AG04449 (cell line): ENCODE data around the gene GPR35.
A peak's percentile ranks its signal among the peaks of the same experiment; 100 is the strongest.

Experiments
- CTCF ChIA-PET: fragments of 350-600 bp; formaldehyde crosslinking; extraction: SDS; loops from one replicate; lab custom pipeline; 2021; ENCODE audit warnings: antibody characterized with exemption; lab: Yijun Ruan, JAX
- POLR2A ChIA-PET: fragments of 400-600, 350-600 bp; formaldehyde crosslinking; extraction: SDS; loops from one replicate; lab custom pipeline; 2020; ENCODE audit warnings: antibody characterized with exemption, inconsistent platforms; lab: Yijun Ruan, JAX
- DNase-seq: peaks from one replicate; pipeline ENCODE4 v3.0.0-alpha.2; 2010; ENCODE audit warnings: low read depth, low spot score
- H3K4me3 ChIP-seq: 2 replicates; pipeline ENCODE4 v1.5.1; 2011; ENCODE audit warnings: low read depth, mild to moderate bottlenecking, control low read depth, low read length
- TF ChIP-seq, protein P1 (sequence below): IDR thresholded peaks from one replicate; pipeline ENCODE4 v1.5.1; 2011; ENCODE audit warnings: mild to moderate bottlenecking, moderate library complexity, low read length, control low read depth, inconsistent platforms; ENCODE audit not compliant: insufficient read depth; ENCODE audit errors: missing control alignments

GPR35 gene, protein sequence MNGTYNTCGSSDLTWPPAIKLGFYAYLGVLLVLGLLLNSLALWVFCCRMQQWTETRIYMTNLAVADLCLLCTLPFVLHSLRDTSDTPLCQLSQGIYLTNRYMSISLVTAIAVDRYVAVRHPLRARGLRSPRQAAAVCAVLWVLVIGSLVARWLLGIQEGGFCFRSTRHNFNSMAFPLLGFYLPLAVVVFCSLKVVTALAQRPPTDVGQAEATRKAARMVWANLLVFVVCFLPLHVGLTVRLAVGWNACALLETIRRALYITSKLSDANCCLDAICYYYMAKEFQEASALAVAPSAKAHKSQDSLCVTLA

DNA sequence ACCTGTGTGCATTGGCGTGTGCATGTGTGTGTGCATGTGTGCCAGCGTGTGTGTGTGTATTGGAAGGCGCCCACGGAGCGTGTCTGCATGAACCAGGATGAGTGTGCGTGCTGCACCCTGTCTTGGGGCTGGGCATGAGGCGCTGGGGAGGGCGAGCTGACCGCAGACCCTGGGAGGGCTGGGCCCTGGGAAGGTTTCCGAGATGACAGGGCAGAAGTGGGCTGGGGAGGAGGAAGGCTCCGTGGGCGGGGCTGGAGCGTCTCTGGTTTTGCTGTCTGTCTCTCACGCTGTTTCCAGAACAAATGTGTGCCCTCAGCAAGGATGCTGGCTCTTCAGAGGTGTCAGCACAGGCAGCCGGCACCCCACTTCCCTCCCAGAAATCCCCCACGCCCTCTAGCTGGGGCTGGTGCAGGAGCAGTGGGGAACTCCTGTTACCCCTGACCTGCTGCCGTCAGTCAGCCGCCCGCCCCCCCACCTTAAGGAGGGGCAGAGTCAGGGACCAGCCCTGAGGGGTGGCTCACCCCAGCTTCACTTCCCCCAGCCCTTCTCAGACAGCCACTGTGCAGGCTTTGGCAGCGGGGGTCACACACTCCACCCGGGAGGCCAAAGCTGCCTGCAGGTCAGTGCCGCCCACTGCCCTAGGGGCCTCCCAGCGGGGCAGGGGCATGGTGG, at the start of gene GPR35:
Gene GPR35 (plus strand): TSS at position 531 of the 672 bp plus-strand sequence. CDS start 4,473 bp downstream, outside the sequence.
- H3K4me3 ChIP-seq, result peak within 1 kb of the TSS; percentile 12; the same call in 1 of the 2 replicates
- CTCF ChIA-PET, result no interaction called here
- TF ChIP-seq, protein P1, sequence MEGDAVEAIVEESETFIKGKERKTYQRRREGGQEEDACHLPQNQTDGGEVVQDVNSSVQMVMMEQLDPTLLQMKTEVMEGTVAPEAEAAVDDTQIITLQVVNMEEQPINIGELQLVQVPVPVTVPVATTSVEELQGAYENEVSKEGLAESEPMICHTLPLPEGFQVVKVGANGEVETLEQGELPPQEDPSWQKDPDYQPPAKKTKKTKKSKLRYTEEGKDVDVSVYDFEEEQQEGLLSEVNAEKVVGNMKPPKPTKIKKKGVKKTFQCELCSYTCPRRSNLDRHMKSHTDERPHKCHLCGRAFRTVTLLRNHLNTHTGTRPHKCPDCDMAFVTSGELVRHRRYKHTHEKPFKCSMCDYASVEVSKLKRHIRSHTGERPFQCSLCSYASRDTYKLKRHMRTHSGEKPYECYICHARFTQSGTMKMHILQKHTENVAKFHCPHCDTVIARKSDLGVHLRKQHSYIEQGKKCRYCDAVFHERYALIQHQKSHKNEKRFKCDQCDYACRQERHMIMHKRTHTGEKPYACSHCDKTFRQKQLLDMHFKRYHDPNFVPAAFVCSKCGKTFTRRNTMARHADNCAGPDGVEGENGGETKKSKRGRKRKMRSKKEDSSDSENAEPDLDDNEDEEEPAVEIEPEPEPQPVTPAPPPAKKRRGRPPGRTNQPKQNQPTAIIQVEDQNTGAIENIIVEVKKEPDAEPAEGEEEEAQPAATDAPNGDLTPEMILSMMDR, result no peak

DNA sequence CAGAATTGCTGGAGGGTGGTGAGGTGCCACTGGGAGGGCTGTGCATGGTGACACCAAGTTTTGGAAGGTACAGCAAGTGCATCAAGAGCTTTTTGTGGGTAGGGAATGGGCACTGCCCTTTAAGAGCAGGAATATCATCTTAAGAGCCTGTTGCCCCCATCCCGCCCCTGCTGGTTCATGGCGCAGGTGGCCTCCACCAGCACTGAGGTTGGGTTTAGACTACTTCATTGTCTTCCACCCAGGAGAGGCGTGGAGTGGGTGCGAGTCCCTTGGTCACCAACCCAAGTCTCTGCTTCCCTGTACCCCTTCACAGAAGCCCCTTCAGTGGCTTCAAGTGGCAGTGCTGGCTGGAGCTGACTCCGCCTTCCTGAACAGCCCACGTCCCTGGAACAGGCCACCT, 49.2 kb upstream of the GPR35 start:
- ChIA-PET CTCF (interaction anchor here (2.4 to 4.0 kb wide), 2 partner anchors 10 to 11 kb away, joined by 10 to 27 read pairs; partner anchors contain the start of gene CAPN10), POLR2A (no interaction called here)

More for the DNA sequence above, at the start of gene GPR35:
- peak; percentile 62 for DNase-seq
- POLR2A ChIA-PET, result no interaction called here

DNA sequence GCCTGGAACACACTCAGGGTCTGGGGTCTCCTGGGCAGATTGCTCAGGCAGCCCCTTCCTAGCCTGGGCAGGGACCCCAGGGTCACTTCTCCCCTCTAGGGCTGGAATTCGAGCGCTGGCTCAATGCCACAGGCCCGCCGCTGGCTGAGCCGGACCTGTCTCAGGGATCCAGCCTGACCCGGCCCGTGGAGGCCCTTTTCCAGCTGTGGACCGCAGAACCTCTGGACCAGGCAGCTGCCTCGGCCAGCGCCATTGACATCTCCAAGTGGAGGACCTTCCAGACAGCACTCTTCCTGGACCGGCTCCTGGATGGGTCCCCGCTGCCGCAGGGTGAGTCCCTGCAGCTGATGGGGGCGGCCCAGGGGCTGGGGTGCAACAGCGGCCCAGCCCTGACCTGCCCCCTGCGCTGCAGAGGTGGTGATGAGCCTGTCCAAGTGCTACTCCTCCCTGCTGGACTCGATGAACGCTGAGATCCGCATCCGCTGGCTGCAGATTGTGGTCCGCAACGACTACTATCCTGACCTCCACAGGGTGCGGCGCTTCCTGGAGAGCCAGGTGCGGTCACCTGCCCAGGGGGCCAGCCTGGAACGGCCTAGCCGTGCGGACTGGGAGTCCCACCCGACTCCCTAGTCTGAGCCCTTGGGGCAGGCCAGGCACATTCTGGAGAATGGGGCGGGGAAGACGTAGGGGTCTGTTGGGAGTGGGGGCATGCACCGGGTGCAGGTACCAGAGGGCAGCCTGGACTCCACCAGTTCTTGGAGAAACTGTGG, 48.7 kb upstream of the GPR35 start:
- TF ChIP-seq, protein P1, result no peak
- ChIA-PET CTCF (interaction anchor here (2.4 to 4.0 kb wide), 2 partner anchors 10 to 11 kb away, joined by 10 to 27 read pairs; partner anchors contain the start of gene CAPN10), POLR2A (no interaction called here)
- no peak overlapping the region for H3K4me3 ChIP-seq
- DNase-seq, result no peak

More for the DNA sequence above, 49.2 kb upstream of the GPR35 start:
- DNase-seq, result no peak
- TF ChIP-seq, protein P1, result no peak
- no peak overlapping the region for H3K4me3 ChIP-seq

DNA sequence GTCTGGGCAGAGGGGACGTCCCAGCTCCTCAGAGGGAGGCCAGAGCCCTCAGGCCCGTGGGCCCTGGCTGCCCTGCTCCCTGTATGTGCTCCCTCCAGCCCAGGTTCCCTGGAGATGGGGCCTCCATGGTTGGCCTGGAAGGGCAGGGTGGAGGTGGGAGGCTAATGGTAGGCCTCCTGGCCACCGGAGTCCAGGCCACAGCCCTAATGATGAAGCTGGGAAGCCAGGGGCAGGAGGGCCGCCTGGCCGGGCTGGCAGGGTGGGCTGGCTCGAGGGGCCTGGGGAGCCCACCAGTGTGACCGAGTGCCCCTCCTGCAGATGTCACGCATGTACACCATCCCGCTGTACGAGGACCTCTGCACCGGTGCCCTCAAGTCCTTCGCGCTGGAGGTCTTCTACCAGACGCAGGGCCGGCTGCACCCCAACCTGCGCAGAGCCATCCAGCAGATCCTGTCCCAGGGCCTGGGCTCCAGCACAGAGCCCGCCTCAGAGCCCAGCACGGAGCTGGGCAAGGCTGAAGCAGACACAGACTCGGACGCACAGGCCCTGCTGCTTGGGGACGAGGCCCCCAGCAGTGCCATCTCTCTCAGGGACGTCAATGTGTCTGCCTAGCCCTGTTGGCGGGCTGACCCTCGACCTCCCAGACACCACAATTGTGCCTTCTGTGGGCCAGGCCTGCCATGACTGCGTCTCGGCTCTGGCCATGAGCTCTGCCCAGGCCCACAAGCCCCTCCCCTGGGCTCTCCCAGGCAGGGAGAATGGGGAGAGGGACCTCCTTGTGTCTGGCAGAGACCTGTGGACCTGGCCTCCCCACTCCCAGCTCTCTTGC, 47.8 kb upstream of the GPR35 start:
- no peak overlapping the region for H3K4me3 ChIP-seq
- ChIA-PET CTCF (interaction anchor here (2.4 to 4.0 kb wide), 2 partner anchors 9 to 12 kb away, joined by 10 to 27 read pairs; partner anchors contain the start of gene CAPN10), POLR2A (interaction anchor here (0.6 kb wide), 1 partner anchor 13 kb away, joined by 3 read pairs; no protein-coding TSS in a partner anchor)
- TF ChIP-seq, protein P1, result no peak
- no peak for DNase-seq

DNA sequence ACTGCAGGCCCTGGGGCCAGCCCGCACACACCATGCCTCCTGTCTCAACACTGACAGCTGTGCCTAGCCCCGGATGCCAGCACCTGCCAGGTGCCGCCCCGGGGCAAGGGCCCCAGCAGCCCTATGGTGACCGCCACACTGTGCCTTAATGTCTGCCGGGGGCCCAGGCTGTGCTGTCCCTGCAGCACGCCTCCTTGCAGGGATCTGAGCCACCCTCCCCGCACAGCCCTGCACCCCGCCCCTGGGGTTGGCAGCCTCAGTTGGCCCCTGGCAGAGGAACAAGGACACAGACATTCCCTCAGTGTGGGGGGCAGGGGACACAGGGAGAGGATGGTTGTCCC, 47.2 kb upstream of the GPR35 start:
- TF ChIP-seq, protein P1, result no peak
- H3K4me3 ChIP-seq, result no peak overlapping the region
- ChIA-PET POLR2A (interaction anchor here (0.6 kb wide), 1 partner anchor 13 kb away, joined by 3 read pairs; no protein-coding TSS in a partner anchor), CTCF (interaction anchor here (4.0 kb wide), 1 partner anchor 12 kb away, joined by 27 read pairs; no protein-coding TSS in a partner anchor)
- DNase-seq, result no peak
